Ovary (tissue), 9 donors: ENCODE data around the gene MYO5B. TPM values are rescaled to one million over a fixed set of nuclear protein-coding genes. Genes with fewer than 3 reads are reported as not detected.

Source experiments
- DNase-seq, 5 donors: peaks; one replicate each; pipeline ENCODE4 v3.0.0-alpha.2; 2019 to 2020
- H3K27ac ChIP-seq, 2 donors: fragments of 200-600 bp; one replicate each; pipeline versions ENCODE4 v1.5.1 to v1.8.0; 2019 to 2022
- H3K27me3 ChIP-seq: fragments of 200-600 bp; one replicate; pipeline ENCODE4 v1.8.0; 2022
- H3K36me3 ChIP-seq: fragments of 200-600 bp; sonication (generic); one replicate; pipeline ENCODE4 v1.5.1; 2019
- H3K4me1 ChIP-seq: one replicate; pipeline ENCODE4 v1.8.1; 2013; ENCODE audit warnings: mild to moderate bottlenecking, moderate library complexity; ENCODE audit not compliant: insufficient read depth
- H3K4me3 ChIP-seq: fragments of 200-600 bp; sonication (generic); one replicate; pipeline ENCODE4 v1.5.1; 2017
- H3K9me3 ChIP-seq, 2 donors: fragments of 200-600 bp in 1 of 2; sonication (generic) in 1 of 2; one replicate each; pipeline versions ENCODE4 v1.5.1 to v1.8.1; 2013 to 2019; ENCODE audit warnings: mild to moderate bottlenecking in 1 of 2, moderate library complexity in 1 of 2
- EP300 ChIP-seq: sonication (generic); formaldehyde crosslinking; IDR thresholded peaks from one replicate; pipeline ENCODE4 v1.6.1; 2017; ENCODE audit warnings: antibody characterized with exemption
- POLR2A ChIP-seq: fragments of 450-650 bp; IDR thresholded peaks from one replicate; pipeline ENCODE4 v1.6.1; 2017; ENCODE audit warnings: antibody characterized with exemption, mild to moderate bottlenecking, moderate library complexity
- WGBS, 3 donors: extraction: QIAGEN DNeasy Blood & Tissue Kit in 1 of 3; methylation state at CpG; one replicate each; pipeline versions ENCODE4 v1.1.5 to v1.1.7; 2013 to 2017; 5-methylcytosine and 5-hydroxymethylcytosine counted together
- intact Hi-C, 4 donors: fragments of 100-400 bp; cut with DNase I; formaldehyde crosslinking; loops; one replicate each; pipeline versions ENCODE4 v1.11.0 to v1.15.1; 2022 to 2023
- polyA plus RNA-seq, 2 donors: library from polyadenylated mRNA; stranded (reverse); fragments of 200-250 nt in 1 of 2; fragments of 350-450 nt in 1 of 2; fragmentation: Illumina TruSeq in 1 of 2; extraction: RNeasy Lipid Tissue Mini Kit (QIAGEN cat#74804) in 1 of 2; gene quantifications; one replicate each; pipeline ENCODE4 v1.2.3, GENCODE V29; 2013 to 2014
- total RNA-seq, 7 donors: library from RNA; depleted of rRNA in 2 of 7; stranded (reverse); fragments of >200 nt in 2 of 7; fragmentation: NEBNext Ultra II Directional in 3 of 7; extraction: Animal tissue kit (Norgen Biotek cat#: 25700) in 3 of 7; gene quantifications; one replicate each; pipeline versions ENCODE4 v1.1.0 to v1.2.4, GENCODE V29; 2016 to 2023
- TF ChIP-seq, protein P1 (sequence below), 3 donors: fragments of 450-650 bp in 2 of 3; fragments of 200-600 bp in 1 of 3; IDR thresholded peaks; one replicate each; pipeline versions ENCODE4 v1.5.1 to v1.8.0; 2016 to 2022; ENCODE audit warnings: antibody characterized with exemption in 3 of 3, mild to moderate bottlenecking in 1 of 3
- donor health status: DM: no; HTN: no; CAD: no; lungs with moderate emphysema.
- donor health status: DM: no; HTN: no; CAD: no.
- donor health status: Bipolar disorder and iron deficiency.
- donor health status: DM: yes; HTN: yes; CAD: no.
- donor health status: DM: no; HTN: no; CAD: no.
- donor health status: DM: yes; HTN: yes; CAD: no.

Gene MYO5B
- total and polyA plus RNA-seq, 9 donors: 0.25 to 25.5 (median 1.5) TPM

DNA sequence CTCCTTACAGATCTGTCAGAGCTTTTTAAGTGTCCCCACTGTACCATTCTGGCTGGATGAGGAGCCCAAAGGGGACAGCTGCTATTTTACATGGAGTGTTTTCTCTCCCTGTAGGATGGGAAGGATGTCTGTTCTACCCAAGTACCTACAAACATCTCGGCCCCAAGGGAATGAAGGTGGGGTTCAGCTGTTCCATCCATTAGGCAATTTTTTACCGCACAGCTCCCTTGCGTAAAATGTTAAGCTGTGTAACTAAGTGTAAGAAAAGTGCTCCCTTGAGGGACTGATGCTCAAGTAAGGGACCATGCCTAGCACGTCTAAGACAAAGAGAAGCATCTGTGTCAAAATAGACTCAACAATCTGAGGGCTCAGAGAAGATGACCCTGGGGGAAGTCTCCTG, 180.3 kb downstream of the MYO5B start:
- Histone ChIP-seq H3K27me3 (no peaks in the 10 kb centered on the region), H3K9me3 (no peaks in the 10 kb centered on the region), H3K36me3 (no peaks in the 10 kb centered on the region), H3K4me1 (no peaks in the 10 kb centered on the region), H3K4me3 (no peak overlapping the region), H3K27ac (no peak overlapping the region)
- WGBS, 3 donors: 74 to 78% (median 77%) methylated on average over 4 of the region's 4 CpGs
- intact Hi-C loops: no loop called here
- TF ChIP-seq, protein P1, sequence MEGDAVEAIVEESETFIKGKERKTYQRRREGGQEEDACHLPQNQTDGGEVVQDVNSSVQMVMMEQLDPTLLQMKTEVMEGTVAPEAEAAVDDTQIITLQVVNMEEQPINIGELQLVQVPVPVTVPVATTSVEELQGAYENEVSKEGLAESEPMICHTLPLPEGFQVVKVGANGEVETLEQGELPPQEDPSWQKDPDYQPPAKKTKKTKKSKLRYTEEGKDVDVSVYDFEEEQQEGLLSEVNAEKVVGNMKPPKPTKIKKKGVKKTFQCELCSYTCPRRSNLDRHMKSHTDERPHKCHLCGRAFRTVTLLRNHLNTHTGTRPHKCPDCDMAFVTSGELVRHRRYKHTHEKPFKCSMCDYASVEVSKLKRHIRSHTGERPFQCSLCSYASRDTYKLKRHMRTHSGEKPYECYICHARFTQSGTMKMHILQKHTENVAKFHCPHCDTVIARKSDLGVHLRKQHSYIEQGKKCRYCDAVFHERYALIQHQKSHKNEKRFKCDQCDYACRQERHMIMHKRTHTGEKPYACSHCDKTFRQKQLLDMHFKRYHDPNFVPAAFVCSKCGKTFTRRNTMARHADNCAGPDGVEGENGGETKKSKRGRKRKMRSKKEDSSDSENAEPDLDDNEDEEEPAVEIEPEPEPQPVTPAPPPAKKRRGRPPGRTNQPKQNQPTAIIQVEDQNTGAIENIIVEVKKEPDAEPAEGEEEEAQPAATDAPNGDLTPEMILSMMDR (IDR thresholded peaks at IDR 0.05): no peak
- TF ChIP-seq POLR2A (no peak), EP300 (no peak)
- DNase-seq: no peak

DNA sequence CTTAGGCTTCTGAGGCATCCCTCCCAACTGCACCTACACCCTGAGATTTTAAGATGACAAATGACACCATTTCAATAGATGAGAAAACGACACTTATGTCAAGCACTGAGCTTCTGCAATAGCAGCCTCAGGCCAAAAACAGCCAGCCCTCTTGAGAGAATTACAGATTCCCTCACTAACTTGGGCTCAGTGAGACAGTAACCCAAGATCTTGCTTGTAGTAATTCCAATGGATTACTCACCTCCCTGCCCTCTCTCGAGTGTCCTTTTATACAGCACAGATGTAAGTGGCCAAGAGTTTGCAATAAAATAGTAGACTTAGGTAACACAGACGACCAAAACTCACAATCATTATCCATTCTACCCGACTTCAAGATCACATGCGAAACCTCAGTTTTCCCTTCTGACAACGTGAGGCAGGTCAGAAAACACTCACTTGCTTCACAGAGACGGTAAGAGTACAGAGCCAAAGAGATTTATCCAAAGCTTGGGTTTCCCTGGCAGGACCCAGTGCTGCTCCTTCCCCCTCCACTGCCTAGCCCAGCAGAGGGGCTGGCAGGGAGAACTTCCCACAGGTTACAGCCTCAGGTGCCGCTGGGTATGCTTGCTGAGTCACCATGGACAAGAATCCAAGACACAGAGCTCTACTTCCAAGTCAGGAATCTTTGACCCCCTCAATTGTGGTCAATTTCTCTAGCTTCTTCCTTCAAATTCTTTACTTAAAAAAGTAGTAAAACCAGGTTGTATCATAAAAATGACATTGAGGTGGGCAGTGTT, 181.4 kb downstream of the MYO5B start:
- no peaks in the 10 kb centered on the region for H3K9me3 ChIP-seq
- no peak overlapping the region for H3K4me3 ChIP-seq
- no peaks in the 10 kb centered on the region for H3K36me3 ChIP-seq
- TF ChIP-seq EP300 (no peak), POLR2A (no peak)
- TF ChIP-seq, protein P1 (IDR thresholded peaks at IDR 0.05): no peak
- intact Hi-C loops: no loop called here
- H3K27ac ChIP-seq: no peak overlapping the region
- no peaks in the 10 kb centered on the region for H3K4me1 ChIP-seq
- DNase-seq: no peak
- no peaks in the 10 kb centered on the region for H3K27me3 ChIP-seq
- 77 to 80% (median 79%) methylated on average over 8 of the region's 8 CpGs for WGBS, 3 donors

DNA sequence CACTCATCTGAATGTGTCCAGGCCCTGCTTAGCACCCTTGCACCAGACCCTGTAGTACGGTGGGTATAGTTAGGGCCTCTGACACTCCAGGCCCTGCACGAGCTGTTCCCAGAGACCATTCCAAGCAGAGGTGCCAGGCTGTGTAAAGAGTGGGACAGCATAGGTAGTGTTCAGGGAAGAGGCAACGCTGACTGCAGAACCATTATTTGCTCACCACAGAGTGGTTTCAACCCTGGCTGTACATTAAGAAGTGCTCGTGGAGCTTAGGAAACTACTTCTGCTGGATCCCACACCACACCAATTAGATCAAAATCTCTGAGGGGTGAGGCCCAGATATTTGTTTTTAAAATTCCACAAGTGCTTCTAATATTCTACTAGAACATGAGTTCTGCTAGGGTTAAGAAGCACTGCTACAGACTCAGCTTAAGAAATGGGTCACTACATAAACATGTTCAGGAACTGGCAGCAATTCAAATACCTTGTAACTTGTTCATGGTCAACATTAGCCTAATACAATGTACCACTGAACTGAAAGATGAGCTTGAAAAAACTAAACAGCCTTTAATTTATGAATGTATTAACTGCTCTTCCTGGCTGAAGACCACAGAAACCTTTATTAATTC, 183.0 kb downstream of the MYO5B start:
- intact Hi-C loops: no loop called here

GRCh38 chr18:50009773-50010335, 185.1 kb downstream of the MYO5B start:
- DNase-seq: no peak
- TF ChIP-seq POLR2A (no peak), EP300 (no peak)
- TF ChIP-seq, protein P1 (IDR thresholded peaks at IDR 0.05): no peak
- no peaks in the 10 kb centered on the region for H3K36me3 ChIP-seq
- H3K27ac ChIP-seq: no peak overlapping the region
- H3K27me3 ChIP-seq: no peaks in the 10 kb centered on the region
- WGBS, 3 donors: 86 to 89% (median 87%) methylated on average over 3 of the region's 3 CpGs
- H3K4me1 ChIP-seq: no peaks in the 10 kb centered on the region
- no peaks in the 10 kb centered on the region for H3K9me3 ChIP-seq
- no peak overlapping the region for H3K4me3 ChIP-seq
- intact Hi-C loops: no loop called here

More for the DNA sequence above, 183.0 kb downstream of the MYO5B start:
- Histone ChIP-seq H3K27me3 (no peaks in the 10 kb centered on the region), H3K36me3 (no peaks in the 10 kb centered on the region), H3K4me3 (no peak overlapping the region), H3K9me3 (no peaks in the 10 kb centered on the region), H3K4me1 (no peaks in the 10 kb centered on the region), H3K27ac (no peak overlapping the region)
- 69 to 74% (median 71%) methylated on average over 4 of the region's 4 CpGs for WGBS, 3 donors
- TF ChIP-seq, protein P1 (IDR thresholded peaks at IDR 0.05): no peak
- TF ChIP-seq EP300: no peak
- DNase-seq: no peak
